ENCODE data around the gene STK32A.

Gene STK32A

GRCh38 chr5:147430628-147431027, 195.8 kb downstream of the STK32A start:
- DNase-seq = no peak

- no peak for DNase-seq
Measured at GRCh38 chr5:147431586-147431985, 196.8 kb downstream of the STK32A start.

- DNase-seq = no peak
Measured at GRCh38 chr5:147432323-147432722, 197.5 kb downstream of the STK32A start.

GRCh38 chr5:147434049-147434448, 199.2 kb downstream of the STK32A start:
- DNase-seq = no peak

GRCh38 chr5:147436596-147436995, 201.8 kb downstream of the STK32A start:
- DNase-seq = no peak

GRCh38 chr5:147437161-147437596, 202.4 kb downstream of the STK32A start:
- DNase-seq = no peak
